Measurements from ENCODE around the gene SARDH.

SARDH gene

GRCh38 chr9:133619791-133620190, 118.4 kb downstream of the SARDH start:
- no peak overlapping the region for H3K4me3 ChIP-seq (replicated peaks; ENCODE audit: low read depth, low read length)
- no peak for DNase-seq (ENCODE audit: extremely low read depth, low read depth)
- no peak for TF ChIP-seq CTCF (IDR thresholded peaks at IDR 0.05; ENCODE audit: low read depth, low read length, missing control alignments)

- H3K4me3 ChIP-seq (replicated peaks; ENCODE audit: low read depth, low read length) = no peak overlapping the region
- no peak for DNase-seq (ENCODE audit: extremely low read depth, low read depth)
- TF ChIP-seq CTCF (IDR thresholded peaks at IDR 0.05; ENCODE audit: low read depth, low read length, missing control alignments) = no peak
Observed at GRCh38 chr9:133618726-133619125, 119.4 kb downstream of the SARDH start.

GRCh38 chr9:133616643-133617405, 121.3 kb downstream of the SARDH start:
- TF ChIP-seq CTCF (IDR thresholded peaks at IDR 0.05; ENCODE audit: low read depth, low read length, missing control alignments) = no peak

GRCh38 chr9:133615606-133616188, 122.5 kb downstream of the SARDH start:
- no peak for DNase-seq (ENCODE audit: extremely low read depth, low read depth)
- TF ChIP-seq CTCF (IDR thresholded peaks at IDR 0.05; ENCODE audit: low read depth, low read length, missing control alignments) = no peak
- H3K4me3 ChIP-seq (replicated peaks; ENCODE audit: low read depth, low read length) = no peak overlapping the region

More at GRCh38 chr9:133616643-133617405, 121.3 kb downstream of the SARDH start:
- no peak for DNase-seq (ENCODE audit: extremely low read depth, low read depth)
- no peak overlapping the region for H3K4me3 ChIP-seq (replicated peaks; ENCODE audit: low read depth, low read length)

- DNase-seq (ENCODE audit: extremely low read depth, low read depth) = no peak
- TF ChIP-seq CTCF (IDR thresholded peaks at IDR 0.05; ENCODE audit: low read depth, low read length, missing control alignments) = no peak
- H3K4me3 ChIP-seq (replicated peaks; ENCODE audit: low read depth, low read length) = no peak overlapping the region
Observed at GRCh38 chr9:133615186-133615585, 123.0 kb downstream of the SARDH start.

GRCh38 chr9:133614678-133615077, 123.5 kb downstream of the SARDH start:
- no peak for DNase-seq (ENCODE audit: extremely low read depth, low read depth)
- no peak overlapping the region for H3K4me3 ChIP-seq (replicated peaks; ENCODE audit: low read depth, low read length)
- TF ChIP-seq CTCF (IDR thresholded peaks at IDR 0.05; ENCODE audit: low read depth, low read length, missing control alignments) = no peak

Measured in HFF-Myc (cell line).